Stomach (tissue), 9 donors: ENCODE data around the gene COL9A1. TPM values are rescaled to one million over a fixed set of nuclear protein-coding genes. Genes with fewer than 3 reads are reported as not detected.
A peak's percentile ranks its signal among the peaks of the same experiment; 100 is the strongest.
"Not testable (repeated sequence)": the region's sequence is repeated elsewhere in the genome, so short reads cannot be mapped to it uniquely, and the experiment has no call there.

ENCODE experiments used
- DNase-seq, 2 donors: peaks; one replicate each; pipeline versions ENCODE4 v3.0.0 to v3.0.0-alpha.2; 2013 to 2019
- H3K27ac ChIP-seq, 5 donors: fragments of 200-600 bp in 4 of 5; sonication (generic) in 4 of 5; one replicate each; pipeline ENCODE4 v1.5.1; 2013 to 2019; ENCODE audit warnings: mild to moderate bottlenecking in 1 of 5, moderate library complexity in 1 of 5
- H3K27me3 ChIP-seq, 3 donors: fragments of 200-600 bp; sonication (generic); one replicate each; pipeline ENCODE4 v1.5.1; 2017 to 2019; ENCODE audit warnings: mixed run types in 1 of 3
- H3K36me3 ChIP-seq, 4 donors: fragments of 200-600 bp; sonication (generic); 1 replicate in 3 of 4; 2 replicates in 1 of 4; pipeline ENCODE4 v1.5.1; 2016 to 2019
- H3K4me1 ChIP-seq, 4 donors: fragments of 200-600 bp; sonication (generic); one replicate each; pipeline ENCODE4 v1.5.1; 2016 to 2019
- H3K4me3 ChIP-seq, 4 donors: fragments of 200-600 bp; sonication (generic) in 3 of 4; one replicate each; pipeline ENCODE4 v1.5.1; 2016 to 2019; ENCODE audit warnings: mild to moderate bottlenecking in 1 of 4
- H3K9me3 ChIP-seq, 4 donors: fragments of 200-600 bp; sonication (generic); one replicate each; pipeline ENCODE4 v1.5.1; 2016 to 2019
- CTCF ChIP-seq, 7 experiments: fragments of 450-650 bp in 4 of 7; fragments of 200-600 bp in 3 of 7; sonication (generic) in 3 of 7; IDR thresholded peaks; one replicate each; pipeline ENCODE4 v1.5.1; 2016 to 2019; ENCODE audit warnings: antibody characterized with exemption in 7 of 7, control low read depth in 2 of 7, mild to moderate bottlenecking in 1 of 7
- EP300 ChIP-seq: sonication (generic); formaldehyde crosslinking; IDR thresholded peaks from one replicate; pipeline ENCODE4 v1.6.1; 2017; ENCODE audit warnings: antibody characterized with exemption
- POLR2A ChIP-seq, 4 donors: fragments of 450-650 bp; IDR thresholded peaks; one replicate each; pipeline ENCODE4 v1.6.1; 2016; ENCODE audit warnings: antibody characterized with exemption in 4 of 4, control low read depth in 2 of 4, mild to moderate bottlenecking in 1 of 4, moderate library complexity in 1 of 4
- POLR2AphosphoS5 ChIP-seq, 3 donors: sonication (generic); formaldehyde crosslinking; IDR thresholded peaks; one replicate each; pipeline ENCODE4 v1.6.1; 2016; ENCODE audit warnings: antibody characterized with exemption in 3 of 3
- WGBS, 5 donors: extraction: QIAGEN DNeasy Blood & Tissue Kit in 3 of 5; methylation state at CpG; one replicate each; pipeline versions ENCODE4 v1.1.5 to v1.1.7; 2013 to 2018; 5-methylcytosine and 5-hydroxymethylcytosine counted together
- intact Hi-C: fragments of 100-400 bp; cut with DNase I; formaldehyde crosslinking; loops from one replicate; pipeline ENCODE4 v1.15.1; 2023; ENCODE audit warnings: low total_unique reads
- polyA plus RNA-seq, 3 donors: library from polyadenylated mRNA; stranded (reverse); fragments of 200-250 nt; gene quantifications; one replicate each; pipeline ENCODE4 v1.2.3, GENCODE V29; 2013
- total RNA-seq, 5 donors: library from RNA; depleted of rRNA; stranded (reverse); fragments of >200 nt; gene quantifications; one replicate each; pipeline versions ENCODE4 v1.1.0 to v1.2.3, GENCODE V29; 2014 to 2016
- donor health status: healthy with polysubstance abuse.
- donor health status: Bipolar disorder and iron deficiency.
- donor health status: healthy.

Gene COL9A1
- total and polyA plus RNA-seq, 8 donors = 0.25 to 36.1 (median 8.4) TPM; not detected in 4

GRCh38 chr6:70308142-70308541, 5.3 kb upstream of the COL9A1 start:
- not testable (repeated sequence) for H3K36me3 ChIP-seq, H3K4me1 ChIP-seq, DNase-seq, H3K9me3 ChIP-seq, H3K4me3 ChIP-seq, H3K27me3 ChIP-seq, H3K27ac ChIP-seq
- TF ChIP-seq CTCF (IDR thresholded peaks at IDR 0.05) = peak in 3 of 7 experiments; percentile 10 to 37 (median 30)
- intact Hi-C loops = loop anchor here (5.0 kb wide), 1 partner anchor 59 kb away; no protein-coding TSS in a partner anchor

- Histone ChIP-seq H3K27me3 (peaks cover 0 to 3% (median 0%) of the 10 kb centered on the region in 3 donors), H3K4me3 (no peak overlapping the region), H3K4me1 (peaks cover 0 to 4% (median 0%) of the 10 kb centered on the region in 4 donors), H3K36me3 (no peaks in the 10 kb centered on the region), H3K9me3 (no peaks in the 10 kb centered on the region), H3K27ac (no peak overlapping the region)
- 49 to 67% (median 59%) methylated on average over 3 of the region's 3 CpGs for WGBS, 5 donors
- TF ChIP-seq CTCF (IDR thresholded peaks at IDR 0.05) = no peak
- TF ChIP-seq EP300 = no peak
- TF ChIP-seq POLR2AphosphoS5 (IDR thresholded peaks at IDR 0.05) = no peak
- no peak for TF ChIP-seq POLR2A (IDR thresholded peaks at IDR 0.05)
- intact Hi-C loops = loop anchor here (5.0 kb wide), 1 partner anchor 60 kb away; no protein-coding TSS in a partner anchor
- no peak for DNase-seq
Measured at GRCh38 chr6:70307008-70307407, 4.1 kb upstream of the COL9A1 start.

- no peak for DNase-seq
- 50 to 69% (median 59%) methylated on average over 1 of the region's 1 CpG for WGBS, 5 donors
- H3K9me3 ChIP-seq = no peaks in the 10 kb centered on the region
- intact Hi-C loops = loop anchor here (5.0 kb wide), 2 partner anchors 63 to 583 kb away; no protein-coding TSS in a partner anchor
- H3K27me3 ChIP-seq = peaks cover 0 to 3% (median 0%) of the 10 kb centered on the region in 3 donors
- TF ChIP-seq CTCF (IDR thresholded peaks at IDR 0.05) (no peak), POLR2AphosphoS5 (IDR thresholded peaks at IDR 0.05) (no peak), EP300 (no peak), POLR2A (IDR thresholded peaks at IDR 0.05) (no peak)
- no peak overlapping the region for H3K27ac ChIP-seq
- H3K36me3 ChIP-seq = no peaks in the 10 kb centered on the region
- H3K4me3 ChIP-seq = no peak overlapping the region
- H3K4me1 ChIP-seq = no peaks in the 10 kb centered on the region
Measured at GRCh38 chr6:70304616-70305015, 1.7 kb upstream of the COL9A1 start.

- Histone ChIP-seq H3K36me3 (no peaks in the 10 kb centered on the region), H3K4me3 (no peak overlapping the region), H3K4me1 (no peaks in the 10 kb centered on the region), H3K9me3 (no peaks in the 10 kb centered on the region), H3K27me3 (peaks cover 0 to 3% (median 0%) of the 10 kb centered on the region in 3 donors), H3K27ac (no peak overlapping the region)
- intact Hi-C loops = no loop called here
- TF ChIP-seq EP300 (no peak), POLR2A (IDR thresholded peaks at IDR 0.05) (no peak)
- 16 to 27% (median 19%) methylated on average over 2 of the region's 2 CpGs for WGBS, 5 donors
- DNase-seq = peak in 1 of 2 donors; percentile 40
Measured at GRCh38 chr6:70299456-70299855, 3.4 kb downstream of the COL9A1 start.

- Histone ChIP-seq H3K4me3 (no peak overlapping the region), H3K27me3 (peaks cover 0 to 3% (median 0%) of the 10 kb centered on the region in 3 donors), H3K27ac (no peak overlapping the region), H3K36me3 (no peaks in the 10 kb centered on the region), H3K4me1 (no peaks in the 10 kb centered on the region), H3K9me3 (no peaks in the 10 kb centered on the region)
- DNase-seq = no peak
- intact Hi-C loops = no loop called here
- TF ChIP-seq POLR2A (IDR thresholded peaks at IDR 0.05) (no peak), POLR2AphosphoS5 (IDR thresholded peaks at IDR 0.05) (no peak), CTCF (IDR thresholded peaks at IDR 0.05) (no peak), EP300 (no peak)
Measured at GRCh38 chr6:70298068-70298467, 4.8 kb downstream of the COL9A1 start.
